NCI-H1694 treated with DMSO at 0.1 percent for 48 hours (cell line): ENCODE measurements around the gene CCDC28A.

ENCODE experiments used
- DNase-seq: peaks from one replicate; lab custom pipeline; 2025; lab: John Stamatoyannopoulos, UW

CCDC28A gene

GRCh38 chr6:138795809-138796603, 22.4 kb downstream of the CCDC28A start, which contains the start of gene ECT2L:
ECT2L (plus strand) TSS chr6:138796087; CDS start chr6:138813275, 17,188 bp downstream.
- no peak for DNase-seq

- DNase-seq: no peak
These were observed 23.2 kb downstream of the CCDC28A start for GRCh38 chr6:138796771-138797170.

- DNase-seq: no peak
These were observed 24.4 kb downstream of the CCDC28A start for GRCh38 chr6:138797806-138798446.

GRCh38 chr6:138800377-138801150, 27.0 kb downstream of the CCDC28A start:
- no peak for DNase-seq

GRCh38 chr6:138803331-138803730, 29.8 kb downstream of the CCDC28A start:
- peak; percentile 13 for DNase-seq

- DNase-seq: no peak
These were observed 30.3 kb downstream of the CCDC28A start for GRCh38 chr6:138803861-138804260.

GRCh38 chr6:138805016-138805765, 31.6 kb downstream of the CCDC28A start:
- DNase-seq: no peak

GRCh38 chr6:138806889-138807288, 33.3 kb downstream of the CCDC28A start:
- DNase-seq: no peak

GRCh38 chr6:138809677-138810076, 36.1 kb downstream of the CCDC28A start:
- no peak for DNase-seq

GRCh38 chr6:138811866-138812265, 38.3 kb downstream of the CCDC28A start:
- DNase-seq: no peak

- DNase-seq: no peak
These were observed 40.7 kb downstream of the CCDC28A start for GRCh38 chr6:138814179-138814834.

- DNase-seq: no peak
These were observed 41.7 kb downstream of the CCDC28A start for GRCh38 chr6:138815221-138815620.

GRCh38 chr6:138815797-138816528, 42.4 kb downstream of the CCDC28A start:
- peak; percentile 71 for DNase-seq

- DNase-seq: no peak
These were observed 44.2 kb downstream of the CCDC28A start for GRCh38 chr6:138817799-138818198.

- DNase-seq: no peak
These were observed 45.1 kb downstream of the CCDC28A start for GRCh38 chr6:138818496-138819194.

GRCh38 chr6:138821519-138821918, 48.0 kb downstream of the CCDC28A start:
- no peak for DNase-seq

GRCh38 chr6:138824482-138825144, 51.0 kb downstream of the CCDC28A start:
- no peak for DNase-seq

- no peak for DNase-seq
These were observed 56.7 kb downstream of the CCDC28A start for GRCh38 chr6:138830248-138830647.

- DNase-seq: no peak
These were observed 58.6 kb downstream of the CCDC28A start for GRCh38 chr6:138832182-138832581.
